Transverse colon (tissue), 4 donors: ENCODE measurements around the gene VPS18. TPM values are rescaled to one million over a fixed set of nuclear protein-coding genes. Genes with fewer than 3 reads are reported as not detected.

Source experiments
- DNase-seq: peaks from one replicate; pipeline ENCODE4 v3.0.0-alpha.2; 2019
- H3K27ac ChIP-seq, 4 donors: fragments of 200-600 bp; sonication (generic); 2 replicates each; pipeline ENCODE4 v1.5.1; 2016 to 2018; ENCODE audit warnings: inconsistent platforms in 4 of 4
- H3K27me3 ChIP-seq: fragments of 200-600 bp; sonication (generic); 2 replicates; pipeline ENCODE4 v1.5.1; 2017; ENCODE audit warnings: inconsistent platforms
- H3K36me3 ChIP-seq, 4 donors: fragments of 200-600 bp; sonication (generic); 2 replicates each; pipeline ENCODE4 v1.5.1; 2017 to 2019; ENCODE audit warnings: inconsistent platforms in 4 of 4
- H3K4me1 ChIP-seq, 4 donors: fragments of 200-600 bp; sonication (generic); 2 replicates each; pipeline ENCODE4 v1.5.1; 2017 to 2020; ENCODE audit warnings: inconsistent platforms in 4 of 4
- H3K4me3 ChIP-seq, 4 donors: fragments of 200-600 bp; sonication (generic); 1 replicate in 1 of 4; 2 replicates in 3 of 4; pipeline versions ENCODE4 v1.5.1 to v1.6.1; 2017 to 2019; ENCODE audit warnings: inconsistent platforms in 4 of 4
- H3K9me3 ChIP-seq, 2 donors: fragments of 200-600 bp; sonication (generic); 2 replicates each; pipeline ENCODE4 v1.5.1; 2017 to 2019; ENCODE audit warnings: inconsistent platforms in 2 of 2
- CTCF ChIP-seq, 5 experiments: fragments of 200-600 bp in 3 of 5; fragments of 450-650 bp in 2 of 5; sonication (generic) in 3 of 5; IDR thresholded peaks; 1 replicate in 2 of 5; 2 replicates in 3 of 5; pipeline ENCODE4 v1.5.1; 2016 to 2017; ENCODE audit warnings: antibody characterized with exemption in 5 of 5, inconsistent platforms in 3 of 5, mild to moderate bottlenecking in 2 of 5, moderate library complexity in 1 of 5
- EP300 ChIP-seq: sonication (generic); formaldehyde crosslinking; IDR thresholded peaks from one replicate; pipeline ENCODE4 v1.6.1; 2017; ENCODE audit warnings: antibody characterized with exemption, low read depth
- POLR2A ChIP-seq: fragments of 450-650 bp; IDR thresholded peaks from one replicate; pipeline ENCODE4 v1.6.1; 2016; ENCODE audit warnings: antibody characterized with exemption, mild to moderate bottlenecking, moderate library complexity
- POLR2AphosphoS5 ChIP-seq, 3 donors: sonication (generic); formaldehyde crosslinking; IDR thresholded peaks; one replicate each; pipeline ENCODE4 v1.6.1; 2016; ENCODE audit warnings: antibody characterized with exemption in 3 of 3
- WGBS, 2 donors: methylation state at CpG; one replicate each; pipeline ENCODE4 v1.1.5; 2018; ENCODE audit warnings: low coverage in 1 of 2; 5-methylcytosine and 5-hydroxymethylcytosine counted together
- in situ Hi-C, 4 donors: fragments of 200-750 bp; cut with MboI; loops; one replicate each; pipeline versions ENCODE4 v1.15.0 to v1.15.1; 2017; ENCODE audit warnings: low sequenced_read_pairs in 3 of 4, low pct_ligation_motif_present in 1 of 4, low pct_unique_long_range_greater_than_20kb in 1 of 4
- intact Hi-C: fragments of 100-400 bp; cut with DNase I; formaldehyde crosslinking; loops from one replicate; pipeline ENCODE4 v1.15.1; 2023; ENCODE audit warnings: low total_unique reads
- total RNA-seq, 4 donors: library from RNA; depleted of rRNA; stranded (reverse); fragments of >200 nt; gene quantifications; one replicate each; pipeline ENCODE4 v1.1.0, GENCODE V29; 2016

The VPS18 gene
- total RNA-seq, 4 donors from 2014 or later: 18.3 to 58.7 (median 21.0) TPM

GRCh38 chr15:40909662-40910630, 15.7 kb downstream of the VPS18 start:
- TF ChIP-seq POLR2A (no peak), POLR2AphosphoS5 (IDR thresholded peaks at IDR 0.05) (no peak), CTCF (IDR thresholded peaks at IDR 0.05) (no peak), EP300 (no peak)
- in situ Hi-C loops: loop anchor here (10.0 to 25.0 kb wide), 3 partner anchors 102 to 275 kb away; no protein-coding TSS in a partner anchor
- DNase-seq: no peak
- no peaks in the 10 kb centered on the region for H3K27me3 ChIP-seq
- intact Hi-C loops: no loop called here
- 70 to 77% methylated on average over 5 to 17 of the region's 17 CpGs for WGBS, 2 donors
- no peak overlapping the region for H3K27ac ChIP-seq
- H3K36me3 ChIP-seq: no peaks in the 10 kb centered on the region
- H3K9me3 ChIP-seq: no peaks in the 10 kb centered on the region
- peaks cover 24 to 43% (median 32%) of the 10 kb centered on the region in 4 donors for H3K4me1 ChIP-seq
- H3K4me3 ChIP-seq: no peak overlapping the region

- Histone ChIP-seq H3K36me3 (no peaks in the 10 kb centered on the region), H3K9me3 (no peaks in the 10 kb centered on the region), H3K27me3 (no peaks in the 10 kb centered on the region), H3K4me3 (no peak overlapping the region), H3K27ac (no peak overlapping the region), H3K4me1 (peaks cover 19 to 35% (median 25%) of the 10 kb centered on the region in 4 donors)
- in situ Hi-C loops (loop anchor here in 1 of 4 donors (25.0 kb wide), 1 partner anchor 101 kb away; no protein-coding TSS in a partner anchor), intact Hi-C loops (no loop called here)
- 64% methylated on average over 7 of the region's 7 CpGs; no CpG with 5 or more reads in 1 of the 2 donors for WGBS, 2 donors
- DNase-seq: no peak
- TF ChIP-seq POLR2AphosphoS5 (IDR thresholded peaks at IDR 0.05): no peak
- TF ChIP-seq EP300: no peak
- TF ChIP-seq CTCF (IDR thresholded peaks at IDR 0.05): no peak
- TF ChIP-seq POLR2A: no peak
These were observed 16.9 kb downstream of the VPS18 start for GRCh38 chr15:40911141-40911540.

GRCh38 chr15:40911693-40912092, 17.4 kb downstream of the VPS18 start:
- in situ Hi-C loops (loop anchor here in 1 of 4 donors (25.0 kb wide), 1 partner anchor 101 kb away; no protein-coding TSS in a partner anchor), intact Hi-C loops (no loop called here)
- WGBS, 2 donors: 75 to 94% methylated on average over 2 of the region's 2 CpGs
- Histone ChIP-seq H3K9me3 (no peaks in the 10 kb centered on the region), H3K27ac (no peak overlapping the region), H3K36me3 (no peaks in the 10 kb centered on the region), H3K27me3 (no peaks in the 10 kb centered on the region), H3K4me1 (peaks cover 16 to 29% (median 19%) of the 10 kb centered on the region in 4 donors), H3K4me3 (no peak overlapping the region)
- no peak for TF ChIP-seq POLR2AphosphoS5 (IDR thresholded peaks at IDR 0.05)
- no peak for DNase-seq

- 72% methylated on average over 6 of the region's 6 CpGs; no CpG with 5 or more reads in 1 of the 2 donors for WGBS, 2 donors
- TF ChIP-seq CTCF (IDR thresholded peaks at IDR 0.05) (no peak), POLR2AphosphoS5 (IDR thresholded peaks at IDR 0.05) (no peak), POLR2A (no peak), EP300 (no peak)
- Histone ChIP-seq H3K4me3 (no peak overlapping the region), H3K36me3 (no peaks in the 10 kb centered on the region), H3K9me3 (no peaks in the 10 kb centered on the region), H3K27ac (no peak overlapping the region), H3K4me1 (peaks cover 8 to 21% (median 11%) of the 10 kb centered on the region in 4 donors), H3K27me3 (no peaks in the 10 kb centered on the region)
- in situ Hi-C loops (loop anchor here in 1 of 4 donors (25.0 kb wide), 1 partner anchor 100 kb away; no protein-coding TSS in a partner anchor), intact Hi-C loops (no loop called here)
- no peak for DNase-seq
These were observed 18.2 kb downstream of the VPS18 start for GRCh38 chr15:40912478-40912877.
